Measurements from ENCODE around the gene ANGPTL8. TPM values are rescaled to one million over a fixed set of nuclear protein-coding genes. Genes with fewer than 3 reads are reported as not detected.

The ANGPTL8 gene
- total and polyA plus RNA-seq, 8 donors, result 0.38 to 2.2 (median 1.4) TPM; not detected in 4

DNA sequence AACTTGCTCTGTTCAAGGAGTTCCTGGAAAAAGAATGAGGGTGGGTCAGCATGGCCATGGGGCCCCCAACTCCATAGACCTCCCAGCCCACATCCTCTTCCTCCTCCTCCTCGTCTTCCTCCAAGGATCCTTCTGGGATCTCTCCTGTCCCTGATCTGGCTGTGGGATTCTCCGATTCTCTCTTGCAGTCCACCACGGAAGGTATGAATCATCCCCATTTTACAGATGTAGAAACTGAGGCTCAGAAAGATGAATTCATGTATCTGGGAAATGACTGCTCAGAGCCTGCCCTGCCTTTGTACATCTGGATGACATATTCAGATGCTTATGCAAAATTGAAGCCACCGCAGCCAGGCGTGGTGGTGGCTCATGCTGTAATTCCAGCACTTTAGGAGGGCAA lies 39.9 kb upstream of the ANGPTL8 start:
- H3K27me3 ChIP-seq, result no peaks in the 10 kb centered on the region
- H3K9me3 ChIP-seq, result no peaks in the 10 kb centered on the region
- intact Hi-C loops (cut with DNase I), result no loop called here
- H3K4me1 ChIP-seq, result peaks cover 0 to 5% (median 0%) of the 10 kb centered on the region in 3 donors
- H3K27ac ChIP-seq, result no peak overlapping the region
- TF ChIP-seq, protein P1, sequence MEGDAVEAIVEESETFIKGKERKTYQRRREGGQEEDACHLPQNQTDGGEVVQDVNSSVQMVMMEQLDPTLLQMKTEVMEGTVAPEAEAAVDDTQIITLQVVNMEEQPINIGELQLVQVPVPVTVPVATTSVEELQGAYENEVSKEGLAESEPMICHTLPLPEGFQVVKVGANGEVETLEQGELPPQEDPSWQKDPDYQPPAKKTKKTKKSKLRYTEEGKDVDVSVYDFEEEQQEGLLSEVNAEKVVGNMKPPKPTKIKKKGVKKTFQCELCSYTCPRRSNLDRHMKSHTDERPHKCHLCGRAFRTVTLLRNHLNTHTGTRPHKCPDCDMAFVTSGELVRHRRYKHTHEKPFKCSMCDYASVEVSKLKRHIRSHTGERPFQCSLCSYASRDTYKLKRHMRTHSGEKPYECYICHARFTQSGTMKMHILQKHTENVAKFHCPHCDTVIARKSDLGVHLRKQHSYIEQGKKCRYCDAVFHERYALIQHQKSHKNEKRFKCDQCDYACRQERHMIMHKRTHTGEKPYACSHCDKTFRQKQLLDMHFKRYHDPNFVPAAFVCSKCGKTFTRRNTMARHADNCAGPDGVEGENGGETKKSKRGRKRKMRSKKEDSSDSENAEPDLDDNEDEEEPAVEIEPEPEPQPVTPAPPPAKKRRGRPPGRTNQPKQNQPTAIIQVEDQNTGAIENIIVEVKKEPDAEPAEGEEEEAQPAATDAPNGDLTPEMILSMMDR (IDR thresholded peaks at IDR 0.05), result no peak
- no peaks in the 10 kb centered on the region for H3K36me3 ChIP-seq
- FAIRE-seq, result no peak
- H3K4me3 ChIP-seq, result no peak overlapping the region
- no peak for DNase-seq
- no peak for ATAC-seq
- WGBS, 2 donors, result 69 to 94% methylated on average over 5 of the region's 5 CpGs

DNA sequence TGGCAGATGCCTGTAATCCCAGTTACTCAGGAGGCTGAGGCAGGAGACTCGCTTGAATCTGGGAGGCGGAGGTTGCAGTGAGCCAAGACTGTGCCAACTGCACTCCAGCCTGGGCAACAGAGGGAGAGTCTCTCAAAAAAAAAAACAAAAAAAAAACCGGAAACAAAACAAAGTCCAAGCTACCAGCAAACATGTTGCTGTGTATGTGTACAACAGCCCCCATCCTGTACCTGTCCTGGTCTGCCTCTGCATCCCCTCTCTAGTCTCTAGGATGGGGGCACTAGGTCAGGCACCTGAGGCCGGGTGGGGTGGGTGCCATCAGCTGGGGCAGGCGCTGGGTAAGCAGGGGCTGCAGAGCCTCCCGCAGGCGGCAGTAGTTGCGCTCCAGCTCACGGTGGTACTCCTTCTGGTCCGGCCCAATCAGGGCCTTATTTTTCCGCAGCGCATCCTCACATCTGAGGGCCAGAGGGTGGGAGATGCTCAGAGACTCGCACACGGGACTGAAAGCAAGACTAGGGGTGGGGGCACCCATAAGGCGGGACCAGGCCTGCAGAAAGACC lies 39.3 kb upstream of the ANGPTL8 start:
- WGBS, 2 donors, result 88 to 93% methylated on average over 15 of the region's 15 CpGs
- Histone ChIP-seq H3K36me3 (no peaks in the 10 kb centered on the region), H3K4me3 (no peak overlapping the region), H3K4me1 (peaks cover 0 to 5% (median 0%) of the 10 kb centered on the region in 3 donors), H3K27me3 (no peaks in the 10 kb centered on the region), H3K9me3 (no peaks in the 10 kb centered on the region), H3K27ac (no peak overlapping the region)
- FAIRE-seq (no peak), ATAC-seq (no peak), DNase-seq (no peak)
- TF ChIP-seq, protein P1 (IDR thresholded peaks at IDR 0.05), result no peak
- intact Hi-C loops (cut with DNase I), result loop anchor here in 2 of 3 donors (5.0 to 10.0 kb wide), 2 partner anchors 68 to 165 kb away; no protein-coding TSS in a partner anchor

DNA sequence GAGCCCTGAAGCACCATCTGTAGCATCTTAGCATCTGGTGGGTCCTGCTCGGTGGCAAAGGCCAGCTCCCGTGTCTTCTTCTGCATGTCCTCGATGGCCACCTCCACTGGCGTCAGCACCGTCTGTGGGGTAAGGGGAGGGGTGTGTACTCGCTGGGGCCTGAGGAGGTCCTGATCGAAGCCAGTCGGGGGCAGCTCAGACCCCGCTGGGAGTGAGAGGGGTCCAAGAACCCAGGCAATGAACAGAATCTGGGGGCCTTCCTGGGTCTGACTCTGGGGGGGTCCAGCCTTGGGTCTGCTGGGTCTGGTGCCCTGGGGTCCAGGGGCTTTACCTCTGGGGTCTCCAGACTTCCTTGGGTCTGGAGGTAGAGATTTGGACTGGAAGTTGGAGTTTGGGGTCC lies 38.5 kb upstream of the ANGPTL8 start:
- FAIRE-seq (no peak), DNase-seq (no peak), ATAC-seq (no peak)
- no peak overlapping the region for H3K27ac ChIP-seq
- TF ChIP-seq, protein P1 (IDR thresholded peaks at IDR 0.05), result no peak
- no peaks in the 10 kb centered on the region for H3K9me3 ChIP-seq
- no peaks in the 10 kb centered on the region for H3K36me3 ChIP-seq
- peaks cover 0 to 5% (median 0%) of the 10 kb centered on the region in 3 donors for H3K4me1 ChIP-seq
- WGBS, 2 donors, result 92 to 94% methylated on average over 9 of the region's 9 CpGs
- H3K4me3 ChIP-seq, result no peak overlapping the region
- no peaks in the 10 kb centered on the region for H3K27me3 ChIP-seq
- intact Hi-C loops (cut with DNase I), result loop anchor here in 2 of 3 donors (5.0 to 10.0 kb wide), 2 partner anchors 69 to 166 kb away; no protein-coding TSS in a partner anchor

DNA sequence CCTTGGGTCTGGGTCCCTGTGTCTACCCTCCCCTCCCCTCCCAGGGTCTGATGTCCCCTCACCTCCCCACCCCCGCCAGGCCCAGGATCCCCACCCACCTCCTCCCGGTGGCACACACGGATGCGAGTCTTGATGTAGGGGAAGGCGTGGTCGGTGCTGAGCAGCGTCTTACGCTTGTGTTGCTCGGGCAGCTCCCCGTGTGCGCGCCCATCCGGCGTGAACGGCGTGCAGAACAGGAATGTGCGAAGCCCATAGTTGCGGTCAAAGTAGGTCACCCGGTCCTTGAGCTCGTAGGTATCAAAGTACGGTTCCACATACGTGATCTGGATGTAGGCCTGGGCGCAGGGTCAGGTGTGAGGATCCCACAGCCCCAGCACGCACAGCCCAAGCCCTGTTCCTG lies 37.6 kb upstream of the ANGPTL8 start:
- no peak overlapping the region for H3K4me3 ChIP-seq
- DNase-seq, result no peak
- FAIRE-seq, result no peak
- intact Hi-C loops (cut with DNase I), result loop anchor here in 2 of 3 donors (5.0 to 10.0 kb wide), 2 partner anchors 69 to 167 kb away; no protein-coding TSS in a partner anchor
- no peak for ATAC-seq
- H3K27ac ChIP-seq, result no peak overlapping the region
- H3K4me1 ChIP-seq, result peaks cover 0 to 5% (median 0%) of the 10 kb centered on the region in 3 donors
- H3K36me3 ChIP-seq, result no peaks in the 10 kb centered on the region
- no peaks in the 10 kb centered on the region for H3K27me3 ChIP-seq
- WGBS, 2 donors, result 93% methylated on average over 24 of the region's 24 CpGs
- H3K9me3 ChIP-seq, result no peaks in the 10 kb centered on the region
- TF ChIP-seq, protein P1 (IDR thresholded peaks at IDR 0.05), result no peak
